Fibroblast of lung (primary cell): ENCODE data around the gene PLA2G2C. TPM values are rescaled to one million over a fixed set of nuclear protein-coding genes. Genes with fewer than 3 reads are reported as not detected.

ENCODE experiments used
- DNase-seq, 2 donors: peaks; one replicate each; pipeline versions ENCODE4 v3.0.0 to v3.0.0-alpha.2; 2010; ENCODE audit warnings: low read depth in 2 of 2
- H2AFZ ChIP-seq: 2 replicates; pipeline ENCODE4 v1.5.1; 2012; ENCODE audit warnings: low read length, control low read depth, inconsistent platforms
- H3K27ac ChIP-seq: 2 replicates; pipeline ENCODE4 v1.5.1; 2011; ENCODE audit warnings: low read length, control low read depth; ENCODE audit not compliant: insufficient read depth
- H3K27me3 ChIP-seq: 2 replicates; pipeline ENCODE4 v1.5.1; 2011; ENCODE audit warnings: mild to moderate bottlenecking, low read length; ENCODE audit not compliant: control insufficient read depth, insufficient read depth
- H3K36me3 ChIP-seq: 2 replicates; pipeline ENCODE4 v1.5.1; 2011; ENCODE audit warnings: low read length; ENCODE audit not compliant: control insufficient read depth, insufficient read depth
- H3K4me1 ChIP-seq: 2 replicates; pipeline ENCODE4 v1.5.1; 2011; ENCODE audit warnings: low read length; ENCODE audit not compliant: control insufficient read depth, insufficient read depth; ENCODE audit errors: extremely low read depth
- H3K4me2 ChIP-seq: 2 replicates; pipeline ENCODE4 v1.5.1; 2011; ENCODE audit warnings: low read length, control low read depth; ENCODE audit not compliant: insufficient read depth; ENCODE audit errors: extremely low read depth
- H3K4me3 ChIP-seq, 4 experiments: fragments of 200-600 bp in 1 of 4; sonication (generic) in 1 of 4; replicated peaks in 1 of 4; 2 replicates each; pipeline ENCODE4 v1.5.1; 2011 to 2016; ENCODE audit warnings: low read length in 4 of 4, low read depth in 3 of 4, mild to moderate bottlenecking in 3 of 4, control low read depth in 2 of 4, inconsistent platforms in 1 of 4, mixed read lengths in 1 of 4; ENCODE audit not compliant: insufficient read depth in 1 of 4; ENCODE audit errors: control extremely low read depth in 1 of 4
- H3K79me2 ChIP-seq: 2 replicates; pipeline ENCODE4 v1.5.1; 2012; ENCODE audit warnings: mild to moderate bottlenecking, low read length, inconsistent platforms; ENCODE audit not compliant: control insufficient read depth, insufficient read depth
- H3K9ac ChIP-seq: 2 replicates; pipeline ENCODE4 v1.5.1; 2011; ENCODE audit warnings: mild to moderate bottlenecking, low read length, control low read depth; ENCODE audit not compliant: insufficient read depth
- H3K9me3 ChIP-seq: 2 replicates; pipeline ENCODE4 v1.5.1; 2012; ENCODE audit warnings: low read depth, low read length; ENCODE audit not compliant: control insufficient read depth, insufficient read depth
- H4K20me1 ChIP-seq: 2 replicates; pipeline ENCODE4 v1.5.1; 2011; ENCODE audit warnings: low read length; ENCODE audit not compliant: control insufficient read depth, insufficient read depth; ENCODE audit errors: extremely low read depth
- CTCF ChIP-seq, 2 donors: IDR thresholded peaks in 1 of 2; conservative IDR thresholded peaks in 1 of 2; 1 replicate in 1 of 2; 2 replicates in 1 of 2; pipeline ENCODE4 v1.5.1; 2011 to 2012; ENCODE audit warnings: low read length in 2 of 2, control low read depth in 1 of 2, inconsistent platforms in 1 of 2, low read depth in 1 of 2, mild to moderate bottlenecking in 1 of 2
- EZH2 ChIP-seq: IDR thresholded peaks from 2 replicates; pipeline ENCODE4 v1.5.1; 2012; ENCODE audit warnings: low read length, control low read depth, mild to moderate bottlenecking; ENCODE audit errors: missing control alignments
- polyA plus RNA-seq, 2 donors: library from polyadenylated mRNA; depleted of rRNA in 1 of 2; stranded (reverse) in 1 of 2; unstranded in 1 of 2; fragments of >200 nt; gene quantifications; 2 replicates each; pipeline ENCODE4 v1.2.1, GENCODE V29; 2011 to 2012; ENCODE audit warnings: missing spikeins in 1 of 2
- total RNA-seq: library from RNA; depleted of rRNA; stranded (reverse); fragments of >200 nt; gene quantifications from 2 replicates; pipeline ENCODE4 v1.2.1, GENCODE V29; 2014

The PLA2G2C gene
- total and polyA plus RNA-seq, 2 donors (not counting 1 experiment from before 2014, with no cell fraction given), result not detected

DNA sequence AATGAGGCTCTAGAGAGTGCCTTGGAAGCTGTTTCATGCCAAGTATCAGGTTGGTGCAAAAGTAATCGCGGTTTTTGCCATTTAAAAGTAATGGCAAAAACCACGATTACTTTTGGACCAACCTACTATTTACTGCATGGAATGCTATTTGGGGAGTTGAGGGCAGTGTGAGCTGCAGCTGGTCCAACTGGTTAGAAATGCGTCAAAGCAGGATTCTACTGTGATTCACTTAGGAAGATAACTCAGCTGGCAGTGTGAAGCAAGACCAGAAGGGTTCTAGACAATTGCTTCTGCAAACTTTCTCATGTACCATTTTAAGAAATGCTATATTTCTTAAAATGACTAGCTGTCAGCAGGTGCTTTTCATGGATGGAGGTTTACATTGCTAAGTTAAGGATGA is 21.2 kb upstream of the PLA2G2C start:
- H3K4me2 ChIP-seq, result no peak overlapping the region
- no peak overlapping the region for H2AFZ ChIP-seq
- H3K9me3 ChIP-seq, result no peaks in the 10 kb centered on the region
- H3K4me1 ChIP-seq, result no peaks in the 10 kb centered on the region
- no peak overlapping the region for H3K4me3 ChIP-seq
- no peak overlapping the region for H3K27ac ChIP-seq
- H3K36me3 ChIP-seq, result no peaks in the 10 kb centered on the region
- H3K9ac ChIP-seq, result no peak overlapping the region
- TF ChIP-seq EZH2 (no peak), CTCF (conservative IDR thresholded peaks at IDR 0.05 in 1 of 2, IDR thresholded peaks at IDR 0.05 in 1 of 2; ENCODE audit: low read depth in 1 of 2, low read length in 2 of 2) (no peak)
- DNase-seq, result peak in 1 of 2 donors; percentile 35
- no peaks in the 10 kb centered on the region for H4K20me1 ChIP-seq
- peaks cover 3% of the 10 kb centered on the region for H3K27me3 ChIP-seq
- no peaks in the 10 kb centered on the region for H3K79me2 ChIP-seq

DNA sequence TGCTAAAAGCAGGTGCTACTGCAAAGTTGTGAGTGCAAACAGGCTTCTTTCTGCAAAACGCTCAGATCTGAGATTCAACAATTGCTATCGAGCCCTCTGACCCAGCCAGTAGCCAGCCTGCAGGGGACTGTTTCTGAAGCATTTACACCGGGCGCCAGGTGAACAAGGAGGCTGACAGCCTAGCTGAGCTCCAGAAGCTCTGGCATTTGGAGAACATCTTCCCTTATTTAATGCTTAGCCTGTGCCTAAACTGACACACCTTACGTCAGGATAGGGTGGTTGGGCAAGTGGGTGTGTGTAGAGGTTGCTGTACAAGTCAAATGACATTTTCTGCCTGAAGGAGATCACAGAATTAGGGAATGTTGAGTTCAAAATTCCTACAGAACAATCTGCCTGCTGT is 15.8 kb upstream of the PLA2G2C start:
- H3K9ac ChIP-seq, result no peak overlapping the region
- H3K4me2 ChIP-seq, result no peak overlapping the region
- no peak overlapping the region for H3K4me3 ChIP-seq
- no peaks in the 10 kb centered on the region for H3K9me3 ChIP-seq
- H3K27me3 ChIP-seq, result peaks cover 11% of the 10 kb centered on the region
- H3K79me2 ChIP-seq, result no peaks in the 10 kb centered on the region
- TF ChIP-seq CTCF (conservative IDR thresholded peaks at IDR 0.05 in 1 of 2, IDR thresholded peaks at IDR 0.05 in 1 of 2; ENCODE audit: low read depth in 1 of 2, low read length in 2 of 2) (no peak), EZH2 (no peak)
- no peak for DNase-seq
- H4K20me1 ChIP-seq, result no peaks in the 10 kb centered on the region
- H3K4me1 ChIP-seq, result no peaks in the 10 kb centered on the region
- H3K27ac ChIP-seq, result no peak overlapping the region
- no peak overlapping the region for H2AFZ ChIP-seq
- no peaks in the 10 kb centered on the region for H3K36me3 ChIP-seq

- Histone ChIP-seq H2AFZ (no peak overlapping the region), H3K4me1 (no peaks in the 10 kb centered on the region), H3K79me2 (no peaks in the 10 kb centered on the region), H3K9ac (no peak overlapping the region), H4K20me1 (no peaks in the 10 kb centered on the region), H3K36me3 (no peaks in the 10 kb centered on the region), H3K27ac (no peak overlapping the region), H3K4me2 (no peak overlapping the region), H3K27me3 (peaks cover 11% of the 10 kb centered on the region), H3K4me3 (no peak overlapping the region), H3K9me3 (no peaks in the 10 kb centered on the region)
- no peak for TF ChIP-seq CTCF (conservative IDR thresholded peaks at IDR 0.05 in 1 of 2, IDR thresholded peaks at IDR 0.05 in 1 of 2; ENCODE audit: low read depth in 1 of 2, low read length in 2 of 2)
- no peak for TF ChIP-seq EZH2
- no peak for DNase-seq
Observed at GRCh38 chr1:20200966-20201365, 14.6 kb upstream of the PLA2G2C start.
